ENCODE measurements around the gene MR1. TPM values are rescaled to one million over a fixed set of nuclear protein-coding genes. Genes with fewer than 3 reads are reported as not detected.
A peak's percentile ranks its signal among the peaks of the same experiment; 100 is the strongest.

Gene MR1
- total and polyA plus RNA-seq, 9 of the 15 experiments (the other 6 are each of a cell fraction or from before 2014, with no cell fraction given), result 9.7 to 21.7 (median 15.6) TPM

DNA sequence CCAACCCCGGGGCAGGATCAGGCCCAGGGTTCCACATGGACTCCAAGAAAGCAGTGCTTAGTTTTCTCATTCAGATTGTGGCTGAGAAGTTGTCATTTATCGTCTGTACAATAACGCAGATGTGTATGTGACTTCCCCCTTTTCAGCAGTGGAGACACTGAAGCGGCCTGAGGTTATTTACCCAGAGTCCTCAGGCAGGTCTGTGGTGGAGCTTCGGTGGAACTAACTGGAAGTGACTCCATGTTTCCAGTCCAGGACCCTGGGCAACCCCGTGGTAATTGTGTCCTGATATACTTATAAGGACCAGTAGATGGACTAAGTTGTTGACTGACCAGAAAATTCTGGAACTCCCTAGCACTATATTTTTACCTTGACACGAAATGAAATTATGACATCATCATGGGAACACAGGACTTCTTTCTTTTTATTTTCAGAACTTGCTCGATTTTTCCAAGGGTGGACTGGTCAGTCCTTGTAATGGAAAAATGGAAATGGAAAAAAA is 53.7 kb downstream of the MR1 start (continued):
- TF ChIP-seq, protein P1, sequence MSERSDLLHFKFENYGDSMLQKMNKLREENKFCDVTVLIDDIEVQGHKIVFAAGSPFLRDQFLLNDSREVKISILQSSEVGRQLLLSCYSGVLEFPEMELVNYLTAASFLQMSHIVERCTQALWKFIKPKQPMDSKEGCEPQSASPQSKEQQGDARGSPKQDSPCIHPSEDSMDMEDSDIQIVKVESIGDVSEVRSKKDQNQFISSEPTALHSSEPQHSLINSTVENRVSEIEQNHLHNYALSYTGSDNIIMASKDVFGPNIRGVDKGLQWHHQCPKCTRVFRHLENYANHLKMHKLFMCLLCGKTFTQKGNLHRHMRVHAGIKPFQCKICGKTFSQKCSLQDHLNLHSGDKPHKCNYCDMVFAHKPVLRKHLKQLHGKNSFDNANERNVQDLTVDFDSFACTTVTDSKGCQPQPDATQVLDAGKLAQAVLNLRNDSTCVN (CRISPR knock-in tag; IDR thresholded peaks at IDR 0.05), result no peak
- TF ChIP-seq PHF20 (IDR thresholded peaks at IDR 0.05; ENCODE audit: partially characterized antibody) (no peak), ZNF347 (CRISPR knock-in tag; IDR thresholded peaks at IDR 0.05; ENCODE audit: low read depth) (no peak), PURB (CRISPR knock-in tag; IDR thresholded peaks at IDR 0.05; ENCODE audit: low read depth) (no peak), FOXK1 (CRISPR knock-in tag; IDR thresholded peaks at IDR 0.05; ENCODE audit: borderline replicate concordance) (peak; percentile 25; the same call in 1 of the 2 replicates), TAF9B (IDR thresholded peaks at IDR 0.05; ENCODE audit: partially characterized antibody) (no peak), HMGN3 (IDR thresholded peaks at IDR 0.05; ENCODE audit: borderline replicate concordance, extremely low read depth, insufficient read length, low read depth, low read length) (no peak), SRSF1 (IDR thresholded peaks at IDR 0.05; ENCODE audit: low read depth, low read length) (no peak), TEAD4 (IDR thresholded peaks at IDR 0.05; ENCODE audit: low read length) (peak; percentile 14; the same call in 1 of the 2 replicates), TEAD4 (CRISPR knock-in tag; IDR thresholded peaks at IDR 0.05; ENCODE audit: borderline replicate concordance) (no peak)
- TF ChIP-seq, protein P2, sequence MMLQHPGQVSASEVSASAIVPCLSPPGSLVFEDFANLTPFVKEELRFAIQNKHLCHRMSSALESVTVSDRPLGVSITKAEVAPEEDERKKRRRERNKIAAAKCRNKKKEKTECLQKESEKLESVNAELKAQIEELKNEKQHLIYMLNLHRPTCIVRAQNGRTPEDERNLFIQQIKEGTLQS (IDR thresholded peaks at IDR 0.05), result peak; percentile 98
- TF ChIP-seq, protein P2 (CRISPR knock-in tag; conservative IDR thresholded peaks at IDR 0.05), result peak; percentile 42; the same call in 1 of the 2 replicates
- TF ChIP-seq, protein P3, sequence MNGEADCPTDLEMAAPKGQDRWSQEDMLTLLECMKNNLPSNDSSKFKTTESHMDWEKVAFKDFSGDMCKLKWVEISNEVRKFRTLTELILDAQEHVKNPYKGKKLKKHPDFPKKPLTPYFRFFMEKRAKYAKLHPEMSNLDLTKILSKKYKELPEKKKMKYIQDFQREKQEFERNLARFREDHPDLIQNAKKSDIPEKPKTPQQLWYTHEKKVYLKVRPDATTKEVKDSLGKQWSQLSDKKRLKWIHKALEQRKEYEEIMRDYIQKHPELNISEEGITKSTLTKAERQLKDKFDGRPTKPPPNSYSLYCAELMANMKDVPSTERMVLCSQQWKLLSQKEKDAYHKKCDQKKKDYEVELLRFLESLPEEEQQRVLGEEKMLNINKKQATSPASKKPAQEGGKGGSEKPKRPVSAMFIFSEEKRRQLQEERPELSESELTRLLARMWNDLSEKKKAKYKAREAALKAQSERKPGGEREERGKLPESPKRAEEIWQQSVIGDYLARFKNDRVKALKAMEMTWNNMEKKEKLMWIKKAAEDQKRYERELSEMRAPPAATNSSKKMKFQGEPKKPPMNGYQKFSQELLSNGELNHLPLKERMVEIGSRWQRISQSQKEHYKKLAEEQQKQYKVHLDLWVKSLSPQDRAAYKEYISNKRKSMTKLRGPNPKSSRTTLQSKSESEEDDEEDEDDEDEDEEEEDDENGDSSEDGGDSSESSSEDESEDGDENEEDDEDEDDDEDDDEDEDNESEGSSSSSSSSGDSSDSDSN (IDR thresholded peaks at IDR 0.05; ENCODE audit: borderline replicate concordance in 1 of 2, low read depth in 2 of 2, low read length in 2 of 2), result 0 out of 4 replicates have a peak, but pooled peaks of 1 of the 2 experiments have one; percentile 59
- TF ChIP-seq, protein P4, sequence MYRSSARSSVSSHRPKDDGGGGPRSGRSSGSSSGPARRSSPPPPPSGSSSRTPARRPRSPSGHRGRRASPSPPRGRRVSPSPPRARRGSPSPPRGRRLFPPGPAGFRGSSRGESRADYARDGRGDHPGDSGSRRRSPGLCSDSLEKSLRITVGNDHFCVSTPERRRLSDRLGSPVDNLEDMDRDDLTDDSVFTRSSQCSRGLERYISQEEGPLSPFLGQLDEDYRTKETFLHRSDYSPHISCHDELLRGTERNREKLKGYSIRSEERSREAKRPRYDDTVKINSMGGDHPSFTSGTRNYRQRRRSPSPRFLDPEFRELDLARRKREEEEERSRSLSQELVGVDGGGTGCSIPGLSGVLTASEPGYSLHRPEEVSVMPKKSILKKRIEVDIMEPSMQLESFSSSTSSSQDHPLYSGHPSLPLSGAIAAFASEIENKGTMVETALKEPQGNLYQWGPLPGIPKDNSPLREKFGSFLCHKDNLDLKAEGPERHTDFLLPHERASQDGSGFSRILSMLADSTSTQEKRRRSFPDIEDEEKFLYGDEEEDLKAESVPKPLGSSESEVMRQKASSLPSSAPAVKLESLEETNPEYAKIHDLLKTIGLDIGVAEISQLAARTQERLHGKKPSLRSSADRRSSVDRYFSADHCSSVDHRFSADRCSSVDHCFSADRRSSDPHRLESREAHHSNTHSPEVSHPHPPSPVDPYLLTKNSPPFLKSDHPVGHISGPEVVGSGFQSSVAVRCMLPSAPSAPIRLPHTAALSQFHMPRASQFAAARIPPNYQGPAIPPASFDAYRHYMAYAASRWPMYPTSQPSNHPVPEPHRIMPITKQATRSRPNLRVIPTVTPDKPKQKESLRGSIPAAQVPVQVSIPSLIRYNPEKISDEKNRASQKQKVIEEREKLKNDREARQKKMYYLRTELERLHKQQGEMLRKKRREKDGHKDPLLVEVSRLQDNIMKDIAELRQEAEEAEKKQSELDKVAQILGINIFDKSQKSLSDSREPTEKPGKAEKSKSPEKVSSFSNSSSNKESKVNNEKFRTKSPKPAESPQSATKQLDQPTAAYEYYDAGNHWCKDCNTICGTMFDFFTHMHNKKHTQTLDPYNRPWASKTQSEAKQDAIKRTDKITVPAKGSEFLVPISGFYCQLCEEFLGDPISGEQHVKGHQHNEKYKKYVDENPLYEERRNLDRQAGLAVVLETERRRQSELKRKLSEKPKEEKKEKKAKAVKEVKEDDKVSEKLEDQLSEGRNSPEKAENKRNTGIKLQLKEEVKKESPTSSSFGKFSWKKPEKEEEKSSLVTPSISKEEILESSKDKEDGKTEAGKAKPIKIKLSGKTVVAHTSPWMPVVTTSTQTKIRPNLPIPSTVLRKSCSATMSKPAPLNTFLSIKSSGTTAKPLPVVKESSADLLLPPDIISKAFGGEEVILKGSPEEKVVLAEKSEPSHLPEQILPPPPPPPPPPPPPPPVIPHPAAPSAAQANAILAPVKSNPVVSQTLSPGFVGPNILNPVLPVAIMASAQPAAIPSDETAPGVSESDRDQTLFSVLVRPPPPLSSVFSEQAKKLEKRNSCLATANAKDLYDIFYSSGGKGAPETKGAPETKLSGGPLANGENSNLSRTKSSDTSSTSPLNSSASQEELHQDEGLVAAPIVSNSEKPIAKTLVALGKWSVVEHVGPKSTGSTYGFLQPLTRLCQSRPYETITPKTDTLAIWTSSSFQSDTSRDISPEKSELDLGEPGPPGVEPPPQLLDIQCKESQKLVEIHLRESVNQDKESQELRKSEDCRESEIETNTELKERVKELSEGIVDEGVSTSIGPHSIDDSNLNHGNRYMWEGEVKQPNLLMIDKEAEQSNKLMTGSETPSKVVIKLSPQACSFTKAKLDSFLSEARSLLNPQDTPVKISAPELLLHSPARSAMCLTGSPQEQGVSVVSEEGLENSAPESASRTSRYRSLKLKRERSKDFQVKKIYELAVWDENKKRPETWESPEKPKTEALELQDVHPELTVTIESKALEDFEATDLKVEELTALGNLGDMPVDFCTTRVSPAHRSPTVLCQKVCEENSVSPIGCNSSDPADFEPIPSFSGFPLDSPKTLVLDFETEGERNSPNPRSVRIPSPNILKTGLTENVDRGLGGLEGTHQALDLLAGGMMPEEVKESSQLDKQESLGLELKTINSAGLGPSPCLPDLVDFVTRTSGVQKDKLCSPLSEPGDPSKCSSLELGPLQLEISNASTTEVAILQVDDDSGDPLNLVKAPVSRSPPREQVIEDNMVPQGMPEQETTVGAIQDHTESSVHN (IDR thresholded peaks at IDR 0.05; ENCODE audit: borderline replicate concordance in 1 of 2, low read depth in 1 of 2), result 0 out of 4 replicates have a peak, but pooled peaks of 1 of the 2 experiments have one; percentile 15
